SK-N-SH (cell line): ENCODE measurements around the gene PNKD. TPM values are rescaled to one million over a fixed set of nuclear protein-coding genes. Genes with fewer than 3 reads are reported as not detected.

ENCODE experiments used
- CTCF ChIA-PET: fragments of 300-600, 350-600 bp; formaldehyde crosslinking; extraction: SDS; loops from one replicate; lab custom pipeline; 2021; lab: Yijun Ruan, JAX
- POLR2A ChIA-PET: fragments of 350-600 bp; sonication (Branson Sonifier 250); formaldehyde crosslinking; extraction: SDS; loops from one replicate; lab custom pipeline; 2020; ENCODE audit warnings: antibody characterized with exemption, inconsistent platforms; lab: Yijun Ruan, JAX
- DNase-seq: peaks from one replicate; pipeline ENCODE4 v3.0.0; 2012
- H2AFZ ChIP-seq: fragments of 200-600 bp; sonication (generic); 2 replicates; pipeline ENCODE4 v1.8.1; 2016; ENCODE audit warnings: antibody characterized with exemption, mild to moderate bottlenecking, low read depth
- H3F3A ChIP-seq: fragments of 200-600 bp; sonication (generic); replicated peaks from 2 replicates; pipeline ENCODE3; 2016; ENCODE audit warnings: antibody characterized with exemption, mild to moderate bottlenecking; ENCODE audit not compliant: insufficient read depth
- H3K27ac ChIP-seq, 2 experiments: fragments of 200-500 bp in 1 of 2; fragments of 200-600 bp in 1 of 2; sonication (Bioruptor generic) in 1 of 2; sonication (generic), shearing (Covaris generic) in 1 of 2; 2 replicates each; pipeline versions ENCODE4 v1.5.1 to v1.6.1; 2014 to 2016; ENCODE audit warnings: low read depth in 2 of 2, inconsistent platforms in 1 of 2, low read length in 1 of 2, mild to moderate bottlenecking in 1 of 2, mixed read lengths in 1 of 2
- H3K27me3 ChIP-seq: fragments of 200-600 bp; sonication (generic), shearing (Covaris generic); 2 replicates; pipeline ENCODE4 v1.6.1; 2016; ENCODE audit warnings: mixed run types; ENCODE audit not compliant: insufficient read depth
- H3K36me3 ChIP-seq, 2 experiments: fragments of 200-500 bp in 1 of 2; fragments of 200-600 bp in 1 of 2; sonication (Bioruptor generic) in 1 of 2; sonication (generic) in 1 of 2; replicated peaks in 1 of 2; 2 replicates each; pipeline versions ENCODE3 to v1.5.1; 2014 to 2016; ENCODE audit warnings: low read length in 1 of 2, mild to moderate bottlenecking in 1 of 2; ENCODE audit not compliant: insufficient read depth in 2 of 2, control insufficient read depth in 1 of 2
- H3K4me1 ChIP-seq, 2 experiments: fragments of 200-500 bp in 1 of 2; fragments of 200-600 bp in 1 of 2; sonication (Bioruptor generic) in 1 of 2; sonication (generic), shearing (Covaris generic) in 1 of 2; 2 replicates each; pipeline versions ENCODE4 v1.5.1 to v1.6.1; 2014 to 2016; ENCODE audit warnings: low read depth in 1 of 2, low read length in 1 of 2, mixed run types in 1 of 2; ENCODE audit not compliant: insufficient read depth in 2 of 2, control insufficient read depth in 1 of 2
- H3K4me2 ChIP-seq: fragments of 200-600 bp; sonication (generic), shearing (Covaris generic); 2 replicates; pipeline ENCODE4 v1.6.1; 2017; ENCODE audit warnings: mixed run types
- H3K4me3 ChIP-seq, 2 experiments: fragments of 200-500 bp in 1 of 2; fragments of 200-600 bp in 1 of 2; sonication (Bioruptor generic) in 1 of 2; sonication (generic), shearing (Covaris generic) in 1 of 2; 2 replicates each; pipeline versions ENCODE4 v1.5.1 to v1.8.1; 2014 to 2016; ENCODE audit warnings: low read depth in 2 of 2, inconsistent platforms in 1 of 2, low read length in 1 of 2, mild to moderate bottlenecking in 1 of 2, mixed read lengths in 1 of 2, moderate library complexity in 1 of 2
- H3K79me2 ChIP-seq: fragments of 200-600 bp; sonication (generic); 2 replicates; pipeline ENCODE4 v1.8.1; 2017; ENCODE audit warnings: mild to moderate bottlenecking; ENCODE audit not compliant: insufficient read depth
- H3K9ac ChIP-seq: fragments of 200-600 bp; sonication (generic); 2 replicates; pipeline ENCODE4 v1.6.1; 2017; ENCODE audit warnings: mixed run types
- H3K9me2 ChIP-seq: fragments of 200-600 bp; sonication (generic); 2 replicates; pipeline ENCODE4 v1.6.1; 2017; ENCODE audit warnings: mixed run types
- H3K9me3 ChIP-seq: fragments of 200-600 bp; sonication (generic); 2 replicates; pipeline ENCODE4 v1.6.1; 2017; ENCODE audit warnings: mixed run types, mild to moderate bottlenecking, moderate library complexity
- H4K20me1 ChIP-seq: fragments of 200-600 bp; sonication (generic); 2 replicates; pipeline ENCODE4 v1.6.1; 2017; ENCODE audit warnings: mild to moderate bottlenecking, mixed run types; ENCODE audit not compliant: insufficient read depth
- EP300 ChIP-seq, 2 experiments: IDR thresholded peaks; 2 replicates each; pipeline versions ENCODE4 v1.4.0 to v1.6.1; 2012; ENCODE audit warnings: borderline replicate concordance in 1 of 2, low read depth in 1 of 2, low read length in 1 of 2
- EZH2phosphoT487 ChIP-seq: fragments of 200-600 bp; sonication (generic); IDR thresholded peaks from 2 replicates; pipeline ENCODE4 v1.6.1; 2017; ENCODE audit warnings: low read depth, mixed run types, mild to moderate bottlenecking, antibody characterized with exemption, moderate library complexity, borderline replicate concordance
- FOSL2 ChIP-seq: IDR thresholded peaks from 2 replicates; pipeline ENCODE4 v1.4.0; 2012; ENCODE audit warnings: low read depth, mild to moderate bottlenecking, moderate library complexity, borderline replicate concordance
- FOXJ3 ChIP-seq: sonication (generic); formaldehyde crosslinking; IDR thresholded peaks from 2 replicates; pipeline ENCODE4 v1.5.1; 2020; ENCODE audit warnings: mild to moderate bottlenecking, missing genetic modification reagents
- JUND ChIP-seq: IDR thresholded peaks from 2 replicates; pipeline ENCODE4 v1.4.0; 2012
- NFIC ChIP-seq: IDR thresholded peaks from 2 replicates; pipeline ENCODE4 v1.4.0; 2012; ENCODE audit warnings: borderline replicate concordance
- NRF1 ChIP-seq: IDR thresholded peaks from 2 replicates; pipeline ENCODE4 v1.6.1; 2012; ENCODE audit warnings: low read depth, mild to moderate bottlenecking, low read length
- SIN3A ChIP-seq: IDR thresholded peaks from 2 replicates; pipeline ENCODE4 v1.6.1; 2012; ENCODE audit warnings: low read depth, mild to moderate bottlenecking, low read length, moderate library complexity, borderline replicate concordance
- SMC3 ChIP-seq: IDR thresholded peaks from 2 replicates; pipeline ENCODE4 v1.6.1; 2012; ENCODE audit warnings: low read depth, low read length, improper control_type of control experiment
- TCF12 ChIP-seq: IDR thresholded peaks from 2 replicates; pipeline ENCODE4 v1.4.0; 2012
- ZBTB33 ChIP-seq: IDR thresholded peaks from 2 replicates; pipeline ENCODE4 v1.4.0; 2012; ENCODE audit warnings: low read depth, borderline replicate concordance
- WGBS: methylation state at CpG from one replicate; pipeline ENCODE4 v1.1.6; 2017; ENCODE audit warnings: low lambda C conversion rate; 5-methylcytosine and 5-hydroxymethylcytosine counted together
- polyA plus RNA-seq, 3 experiments: library from polyadenylated mRNA; depleted of rRNA; stranded (reverse); fragments of >200 nt; gene quantifications; 2 replicates each; pipeline ENCODE4 v1.2.3, GENCODE V29; 2012
- TF ChIP-seq, protein P1 (sequence below): IDR thresholded peaks from 2 replicates; pipeline ENCODE4 v1.4.0; 2012; ENCODE audit warnings: low read depth, borderline replicate concordance
- TF ChIP-seq, protein P2 (sequence below): IDR thresholded peaks from 2 replicates; pipeline ENCODE4 v1.6.1; 2012; ENCODE audit warnings: mild to moderate bottlenecking, low read depth, low read length, moderate library complexity
- TF ChIP-seq, protein P3 (sequence below): fragments of 150-350 bp; IDR thresholded peaks from 2 replicates; pipeline ENCODE4 v1.6.1; 2017; ENCODE audit warnings: antibody characterized with exemption, low read length, low read depth, borderline replicate concordance
- TF ChIP-seq, protein P4 (sequence below): fragments of 150-350 bp; IDR thresholded peaks from 2 replicates; pipeline ENCODE4 v1.6.1; 2016; ENCODE audit warnings: mild to moderate bottlenecking, low read depth, low read length

PNKD gene
- polyA plus RNA-seq, 1 of the 3 experiments (the other 2 are of a cell fraction): 101 TPM

DNA sequence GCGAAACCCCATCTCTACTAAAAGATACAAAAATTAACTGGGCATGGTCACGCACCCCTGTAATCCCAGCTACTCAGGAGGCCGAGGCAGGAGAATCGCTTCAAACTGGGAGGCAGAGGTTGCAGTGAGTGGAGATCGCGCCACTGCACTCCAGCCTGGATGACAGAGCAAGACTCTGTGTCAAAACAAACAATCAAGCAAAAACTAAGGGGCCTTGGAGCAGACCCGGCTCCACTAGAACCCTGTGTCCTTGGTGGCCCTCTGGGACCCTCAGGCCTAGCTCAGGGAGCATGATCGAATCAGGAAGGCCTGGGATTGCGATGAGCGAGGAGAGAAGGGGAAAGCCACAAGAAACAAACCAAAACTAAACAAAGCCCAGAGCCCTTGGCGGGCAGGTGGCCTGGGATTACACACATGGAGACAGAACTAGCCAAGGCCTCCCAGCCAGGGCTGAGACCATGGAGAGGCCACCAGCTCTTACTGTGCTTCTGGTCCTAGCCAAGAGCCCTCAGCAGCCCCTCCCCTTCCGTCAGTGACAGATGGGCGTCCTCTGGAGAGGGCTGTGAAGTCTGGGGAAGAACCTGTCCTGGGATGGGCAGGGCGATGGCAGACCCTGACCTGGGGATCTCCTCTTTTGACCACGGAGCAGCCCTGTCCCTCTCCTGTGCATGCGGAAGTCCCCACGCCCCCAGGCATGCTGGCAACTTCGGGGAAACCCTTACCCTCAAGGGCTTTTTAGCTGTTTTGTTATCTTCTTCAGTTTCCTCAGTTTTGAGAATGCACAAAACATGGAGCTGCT, 58.9 kb downstream of the PNKD start:
- WGBS: 89% methylated on average over 17 of the region's 18 CpGs
- no peak overlapping the region for H3K4me2 ChIP-seq
- no peak overlapping the region for H3K9ac ChIP-seq
- no peaks in the 10 kb centered on the region for H4K20me1 ChIP-seq
- H3K27ac ChIP-seq: no peak overlapping the region
- ChIA-PET POLR2A (no interaction called here), CTCF (interaction anchor here (1.1 kb wide), 1 partner anchor 27 kb away, joined by 5 read pairs; no protein-coding TSS in a partner anchor)
- H3K4me1 ChIP-seq: peaks cover 2 to 9% of the 10 kb centered on the region in 2 experiments; a peak in 2 of 4 replicates
- H3K9me2 ChIP-seq: no peaks in the 10 kb centered on the region
- no peaks in the 10 kb centered on the region for H3K9me3 ChIP-seq
- H3F3A ChIP-seq: no peaks in the 10 kb centered on the region
- no peak overlapping the region for H3K4me3 ChIP-seq
- H3K36me3 ChIP-seq: no peaks in the 10 kb centered on the region
- H3K79me2 ChIP-seq: no peaks in the 10 kb centered on the region
- no peak overlapping the region for H2AFZ ChIP-seq
- no peak for TF ChIP-seq JUND
- TF ChIP-seq EP300 (IDR thresholded peaks at IDR 0.05; ENCODE audit: borderline replicate concordance in 1 of 2, low read depth in 1 of 2, low read length in 1 of 2): no peak
- TF ChIP-seq SIN3A: no peak
- no peak for TF ChIP-seq EZH2phosphoT487
- TF ChIP-seq, protein P1, sequence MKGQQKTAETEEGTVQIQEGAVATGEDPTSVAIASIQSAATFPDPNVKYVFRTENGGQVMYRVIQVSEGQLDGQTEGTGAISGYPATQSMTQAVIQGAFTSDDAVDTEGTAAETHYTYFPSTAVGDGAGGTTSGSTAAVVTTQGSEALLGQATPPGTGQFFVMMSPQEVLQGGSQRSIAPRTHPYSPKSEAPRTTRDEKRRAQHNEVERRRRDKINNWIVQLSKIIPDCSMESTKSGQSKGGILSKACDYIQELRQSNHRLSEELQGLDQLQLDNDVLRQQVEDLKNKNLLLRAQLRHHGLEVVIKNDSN: no peak
- no peak for DNase-seq
- no peaks in the 10 kb centered on the region for H3K27me3 ChIP-seq

DNA sequence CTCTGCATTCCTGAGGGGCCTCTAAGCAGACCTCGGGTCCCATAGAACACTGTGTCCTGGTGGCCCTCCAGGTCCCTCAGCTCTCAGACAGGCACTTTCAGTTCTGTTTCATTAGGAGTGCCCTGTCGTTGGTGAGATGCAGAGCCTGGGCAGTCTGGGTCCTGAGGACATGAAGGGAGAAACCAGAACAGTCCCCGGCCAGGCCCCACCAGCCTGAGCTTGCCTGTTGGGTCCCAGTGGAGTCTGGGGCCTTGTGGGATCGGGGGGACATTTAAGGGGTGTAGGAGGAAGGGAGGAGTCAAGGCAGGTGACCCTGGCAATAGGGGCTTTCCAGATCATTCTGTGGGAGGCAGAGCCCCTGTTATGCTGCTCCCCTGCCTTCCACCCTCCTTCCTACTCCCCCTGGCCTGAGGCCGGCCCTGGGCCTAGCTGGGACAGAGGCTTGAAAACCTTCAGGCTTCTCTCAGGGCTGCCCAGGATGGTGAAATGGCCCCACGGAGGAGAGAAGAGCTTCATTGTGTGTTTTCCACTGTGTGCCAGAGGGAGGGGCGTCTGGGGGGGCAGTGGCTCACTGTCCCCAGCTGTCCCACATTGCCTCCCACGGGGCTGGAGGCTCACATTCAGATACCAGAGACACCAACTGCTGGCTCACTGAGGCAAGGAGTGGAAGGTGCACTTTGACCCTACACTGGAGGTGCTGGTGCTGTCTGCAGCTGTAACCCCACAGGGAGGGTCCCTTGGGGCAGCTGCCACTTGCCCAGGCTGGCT, 59.7 kb downstream of the PNKD start:
- H3F3A ChIP-seq: no peaks in the 10 kb centered on the region
- no peak overlapping the region for H3K9ac ChIP-seq
- H3K4me2 ChIP-seq: no peak overlapping the region
- H3K36me3 ChIP-seq: no peaks in the 10 kb centered on the region
- POLR2A ChIA-PET: no interaction called here
- H3K9me3 ChIP-seq: no peaks in the 10 kb centered on the region
- no peak overlapping the region for H3K4me3 ChIP-seq
- H3K9me2 ChIP-seq: no peaks in the 10 kb centered on the region
- H4K20me1 ChIP-seq: no peaks in the 10 kb centered on the region
- no peak overlapping the region for H3K27ac ChIP-seq
- H3K79me2 ChIP-seq: no peaks in the 10 kb centered on the region
- peaks cover 0 to 6% of the 10 kb centered on the region in 2 experiments; a peak in 1 of 4 replicates for H3K4me1 ChIP-seq
- H2AFZ ChIP-seq: no peak overlapping the region
- CTCF ChIA-PET: interaction anchor here (1.1 kb wide), 1 partner anchor 28 kb away, joined by 5 read pairs; no protein-coding TSS in a partner anchor
- H3K27me3 ChIP-seq: no peaks in the 10 kb centered on the region
- 82% methylated on average over 4 of the region's 8 CpGs for WGBS
- DNase-seq: no peak
- TF ChIP-seq SMC3 (no peak), FOXJ3 (no peak), ZBTB33 (no peak), FOSL2 (no peak), NFIC (no peak), NRF1 (no peak), TCF12 (no peak), SIN3A (no peak)
- TF ChIP-seq, protein P2, sequence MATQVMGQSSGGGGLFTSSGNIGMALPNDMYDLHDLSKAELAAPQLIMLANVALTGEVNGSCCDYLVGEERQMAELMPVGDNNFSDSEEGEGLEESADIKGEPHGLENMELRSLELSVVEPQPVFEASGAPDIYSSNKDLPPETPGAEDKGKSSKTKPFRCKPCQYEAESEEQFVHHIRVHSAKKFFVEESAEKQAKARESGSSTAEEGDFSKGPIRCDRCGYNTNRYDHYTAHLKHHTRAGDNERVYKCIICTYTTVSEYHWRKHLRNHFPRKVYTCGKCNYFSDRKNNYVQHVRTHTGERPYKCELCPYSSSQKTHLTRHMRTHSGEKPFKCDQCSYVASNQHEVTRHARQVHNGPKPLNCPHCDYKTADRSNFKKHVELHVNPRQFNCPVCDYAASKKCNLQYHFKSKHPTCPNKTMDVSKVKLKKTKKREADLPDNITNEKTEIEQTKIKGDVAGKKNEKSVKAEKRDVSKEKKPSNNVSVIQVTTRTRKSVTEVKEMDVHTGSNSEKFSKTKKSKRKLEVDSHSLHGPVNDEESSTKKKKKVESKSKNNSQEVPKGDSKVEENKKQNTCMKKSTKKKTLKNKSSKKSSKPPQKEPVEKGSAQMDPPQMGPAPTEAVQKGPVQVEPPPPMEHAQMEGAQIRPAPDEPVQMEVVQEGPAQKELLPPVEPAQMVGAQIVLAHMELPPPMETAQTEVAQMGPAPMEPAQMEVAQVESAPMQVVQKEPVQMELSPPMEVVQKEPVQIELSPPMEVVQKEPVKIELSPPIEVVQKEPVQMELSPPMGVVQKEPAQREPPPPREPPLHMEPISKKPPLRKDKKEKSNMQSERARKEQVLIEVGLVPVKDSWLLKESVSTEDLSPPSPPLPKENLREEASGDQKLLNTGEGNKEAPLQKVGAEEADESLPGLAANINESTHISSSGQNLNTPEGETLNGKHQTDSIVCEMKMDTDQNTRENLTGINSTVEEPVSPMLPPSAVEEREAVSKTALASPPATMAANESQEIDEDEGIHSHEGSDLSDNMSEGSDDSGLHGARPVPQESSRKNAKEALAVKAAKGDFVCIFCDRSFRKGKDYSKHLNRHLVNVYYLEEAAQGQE: no peak
- TF ChIP-seq, protein P3, sequence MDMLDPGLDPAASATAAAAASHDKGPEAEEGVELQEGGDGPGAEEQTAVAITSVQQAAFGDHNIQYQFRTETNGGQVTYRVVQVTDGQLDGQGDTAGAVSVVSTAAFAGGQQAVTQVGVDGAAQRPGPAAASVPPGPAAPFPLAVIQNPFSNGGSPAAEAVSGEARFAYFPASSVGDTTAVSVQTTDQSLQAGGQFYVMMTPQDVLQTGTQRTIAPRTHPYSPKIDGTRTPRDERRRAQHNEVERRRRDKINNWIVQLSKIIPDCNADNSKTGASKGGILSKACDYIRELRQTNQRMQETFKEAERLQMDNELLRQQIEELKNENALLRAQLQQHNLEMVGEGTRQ: no peak
- TF ChIP-seq, protein P4, sequence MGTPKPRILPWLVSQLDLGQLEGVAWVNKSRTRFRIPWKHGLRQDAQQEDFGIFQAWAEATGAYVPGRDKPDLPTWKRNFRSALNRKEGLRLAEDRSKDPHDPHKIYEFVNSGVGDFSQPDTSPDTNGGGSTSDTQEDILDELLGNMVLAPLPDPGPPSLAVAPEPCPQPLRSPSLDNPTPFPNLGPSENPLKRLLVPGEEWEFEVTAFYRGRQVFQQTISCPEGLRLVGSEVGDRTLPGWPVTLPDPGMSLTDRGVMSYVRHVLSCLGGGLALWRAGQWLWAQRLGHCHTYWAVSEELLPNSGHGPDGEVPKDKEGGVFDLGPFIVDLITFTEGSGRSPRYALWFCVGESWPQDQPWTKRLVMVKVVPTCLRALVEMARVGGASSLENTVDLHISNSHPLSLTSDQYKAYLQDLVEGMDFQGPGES: no peak
